Measurements from ENCODE around the gene ZNF789. TPM values are rescaled to one million over a fixed set of nuclear protein-coding genes. Genes with fewer than 3 reads are reported as not detected.

Gene ZNF789
- total and polyA plus RNA-seq, 9 of the 15 experiments (the other 6 are each of a cell fraction or from before 2014, with no cell fraction given): 6.1 to 57.0 (median 24.8) TPM

DNA sequence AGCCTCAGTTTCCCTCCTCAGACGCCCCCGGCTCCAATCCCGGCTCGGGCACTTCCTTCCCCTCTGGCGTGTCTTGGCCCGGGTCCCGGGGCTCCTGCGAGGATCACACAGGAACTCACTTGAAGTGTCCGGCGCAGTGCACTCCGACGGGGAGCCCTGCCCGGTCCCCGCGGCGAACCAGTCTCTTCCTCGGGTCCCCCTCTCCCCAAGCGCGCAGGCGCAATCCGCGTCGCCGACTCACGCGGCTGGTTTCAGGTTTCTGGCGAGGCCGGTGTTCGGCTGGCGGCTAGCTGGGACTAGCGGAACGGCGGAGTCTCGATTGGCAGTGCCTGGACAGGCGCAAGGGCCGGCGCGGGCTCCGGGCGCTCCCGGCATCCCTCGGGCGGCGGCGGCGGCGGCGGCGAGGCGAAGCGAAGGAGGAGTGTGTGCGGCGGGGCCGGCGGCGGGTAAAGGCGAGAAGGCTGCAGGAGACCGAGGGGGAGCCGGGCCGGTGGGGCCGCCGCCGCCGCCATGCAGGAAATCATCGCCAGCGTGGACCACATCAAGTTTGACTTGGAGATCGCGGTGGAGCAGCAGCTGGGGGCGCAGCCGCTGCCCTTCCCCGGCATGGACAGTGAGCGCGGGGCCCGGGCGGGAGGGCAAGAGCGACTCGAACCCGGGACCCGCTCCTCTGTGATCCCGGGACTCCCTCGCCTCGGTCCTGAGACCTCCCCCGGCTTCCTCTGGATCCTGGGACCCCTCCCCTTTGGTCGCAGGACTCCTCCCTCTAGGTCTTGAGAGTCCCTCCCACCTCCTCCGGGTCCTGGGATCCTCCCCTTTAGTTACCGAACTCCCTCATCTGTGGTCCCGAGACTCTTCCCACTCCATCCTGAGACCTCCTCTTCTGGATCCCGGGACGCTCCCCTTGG is 33.9 kb upstream of the ZNF789 start, which contains the start of the genes CPSF4 and PTCD1 (continued):
- peak; percentile 97 for TF ChIP-seq POLR2G (IDR thresholded peaks at IDR 0.05; ENCODE audit: low read depth, low read length)
- TF ChIP-seq MYC (IDR thresholded peaks at IDR 0.05; ENCODE audit: low read depth, low read length): peak; percentile 96
- TF ChIP-seq MYC (CRISPR knock-in tag; IDR thresholded peaks at IDR 0.05; ENCODE audit: borderline replicate concordance, low read depth): peak; percentile 14; the same call in 1 of the 2 replicates
- no peak for TF ChIP-seq NFIX (CRISPR knock-in tag; IDR thresholded peaks at IDR 0.05; ENCODE audit: low read depth)
- TF ChIP-seq ARHGAP35 (IDR thresholded peaks at IDR 0.05; ENCODE audit: partially characterized antibody): no peak
- no peak for TF ChIP-seq NUFIP1 (IDR thresholded peaks at IDR 0.05; ENCODE audit: partially characterized antibody)
- peak; percentile 27; the same call in 1 of the 2 replicates for TF ChIP-seq LCOR (CRISPR knock-in tag; IDR thresholded peaks at IDR 0.05)
- TF ChIP-seq, protein P1, sequence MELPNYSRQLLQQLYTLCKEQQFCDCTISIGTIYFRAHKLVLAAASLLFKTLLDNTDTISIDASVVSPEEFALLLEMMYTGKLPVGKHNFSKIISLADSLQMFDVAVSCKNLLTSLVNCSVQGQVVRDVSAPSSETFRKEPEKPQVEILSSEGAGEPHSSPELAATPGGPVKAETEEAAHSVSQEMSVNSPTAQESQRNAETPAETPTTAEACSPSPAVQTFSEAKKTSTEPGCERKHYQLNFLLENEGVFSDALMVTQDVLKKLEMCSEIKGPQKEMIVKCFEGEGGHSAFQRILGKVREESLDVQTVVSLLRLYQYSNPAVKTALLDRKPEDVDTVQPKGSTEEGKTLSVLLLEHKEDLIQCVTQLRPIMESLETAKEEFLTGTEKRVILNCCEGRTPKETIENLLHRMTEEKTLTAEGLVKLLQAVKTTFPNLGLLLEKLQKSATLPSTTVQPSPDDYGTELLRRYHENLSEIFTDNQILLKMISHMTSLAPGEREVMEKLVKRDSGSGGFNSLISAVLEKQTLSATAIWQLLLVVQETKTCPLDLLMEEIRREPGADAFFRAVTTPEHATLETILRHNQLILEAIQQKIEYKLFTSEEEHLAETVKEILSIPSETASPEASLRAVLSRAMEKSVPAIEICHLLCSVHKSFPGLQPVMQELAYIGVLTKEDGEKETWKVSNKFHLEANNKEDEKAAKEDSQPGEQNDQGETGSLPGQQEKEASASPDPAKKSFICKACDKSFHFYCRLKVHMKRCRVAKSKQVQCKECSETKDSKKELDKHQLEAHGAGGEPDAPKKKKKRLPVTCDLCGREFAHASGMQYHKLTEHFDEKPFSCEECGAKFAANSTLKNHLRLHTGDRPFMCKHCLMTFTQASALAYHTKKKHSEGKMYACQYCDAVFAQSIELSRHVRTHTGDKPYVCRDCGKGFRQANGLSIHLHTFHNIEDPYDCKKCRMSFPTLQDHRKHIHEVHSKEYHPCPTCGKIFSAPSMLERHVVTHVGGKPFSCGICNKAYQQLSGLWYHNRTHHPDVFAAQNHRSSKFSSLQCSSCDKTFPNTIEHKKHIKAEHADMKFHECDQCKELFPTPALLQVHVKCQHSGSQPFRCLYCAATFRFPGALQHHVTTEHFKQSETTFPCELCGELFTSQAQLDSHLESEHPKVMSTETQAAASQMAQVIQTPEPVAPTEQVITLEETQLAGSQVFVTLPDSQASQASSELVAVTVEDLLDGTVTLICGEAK (IDR thresholded peaks at IDR 0.05): peak; percentile 79
- TF ChIP-seq, protein P1 (CRISPR knock-in tag; IDR thresholded peaks at IDR 0.05): no peak
- TF ChIP-seq NCOA6 (IDR thresholded peaks at IDR 0.05): no peak
- TF ChIP-seq, protein P2, sequence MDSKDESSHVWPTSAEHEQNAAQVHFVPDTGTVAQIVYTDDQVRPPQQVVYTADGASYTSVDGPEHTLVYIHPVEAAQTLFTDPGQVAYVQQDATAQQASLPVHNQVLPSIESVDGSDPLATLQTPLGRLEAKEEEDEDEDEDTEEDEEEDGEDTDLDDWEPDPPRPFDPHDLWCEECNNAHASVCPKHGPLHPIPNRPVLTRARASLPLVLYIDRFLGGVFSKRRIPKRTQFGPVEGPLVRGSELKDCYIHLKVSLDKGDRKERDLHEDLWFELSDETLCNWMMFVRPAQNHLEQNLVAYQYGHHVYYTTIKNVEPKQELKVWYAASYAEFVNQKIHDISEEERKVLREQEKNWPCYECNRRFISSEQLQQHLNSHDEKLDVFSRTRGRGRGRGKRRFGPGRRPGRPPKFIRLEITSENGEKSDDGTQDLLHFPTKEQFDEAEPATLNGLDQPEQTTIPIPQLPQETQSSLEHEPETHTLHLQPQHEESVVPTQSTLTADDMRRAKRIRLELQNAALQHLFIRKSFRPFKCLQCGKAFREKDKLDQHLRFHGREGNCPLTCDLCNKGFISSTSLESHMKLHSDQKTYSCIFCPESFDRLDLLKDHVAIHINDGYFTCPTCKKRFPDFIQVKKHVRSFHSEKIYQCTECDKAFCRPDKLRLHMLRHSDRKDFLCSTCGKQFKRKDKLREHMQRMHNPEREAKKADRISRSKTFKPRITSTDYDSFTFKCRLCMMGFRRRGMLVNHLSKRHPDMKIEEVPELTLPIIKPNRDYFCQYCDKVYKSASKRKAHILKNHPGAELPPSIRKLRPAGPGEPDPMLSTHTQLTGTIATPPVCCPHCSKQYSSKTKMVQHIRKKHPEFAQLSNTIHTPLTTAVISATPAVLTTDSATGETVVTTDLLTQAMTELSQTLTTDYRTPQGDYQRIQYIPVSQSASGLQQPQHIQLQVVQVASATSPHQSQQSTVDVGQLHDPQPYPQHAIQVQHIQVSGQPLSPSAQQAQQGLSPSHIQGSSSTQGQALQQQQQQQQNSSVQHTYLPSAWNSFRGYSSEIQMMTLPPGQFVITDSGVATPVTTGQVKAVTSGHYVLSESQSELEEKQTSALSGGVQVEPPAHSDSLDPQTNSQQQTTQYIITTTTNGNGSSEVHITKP (IDR thresholded peaks at IDR 0.05; ENCODE audit: partially characterized antibody): peak; percentile 67
- TF ChIP-seq FIP1L1 (IDR thresholded peaks at IDR 0.05; ENCODE audit: low read depth, low read length, poor library complexity, severe bottlenecking): peak; percentile 89
- TF ChIP-seq YY1 (IDR thresholded peaks at IDR 0.05; ENCODE audit: borderline replicate concordance in 1 of 3, control insufficient read depth in 1 of 3, extremely low read depth in 1 of 3, insufficient read depth in 3 of 3, insufficient read length in 1 of 3, insufficient replicate concordance in 2 of 3, low read depth in 1 of 3, low read length in 2 of 3): peak in 2 of 3 experiments; percentile 84 to 91

Data from K562 (cell line).